ENCODE measurements around the gene NETO1. TPM values are rescaled to one million over a fixed set of nuclear protein-coding genes. Genes with fewer than 3 reads are reported as not detected.

NETO1 gene
- total RNA-seq, 2 experiments from 2014 or later: not detected

DNA sequence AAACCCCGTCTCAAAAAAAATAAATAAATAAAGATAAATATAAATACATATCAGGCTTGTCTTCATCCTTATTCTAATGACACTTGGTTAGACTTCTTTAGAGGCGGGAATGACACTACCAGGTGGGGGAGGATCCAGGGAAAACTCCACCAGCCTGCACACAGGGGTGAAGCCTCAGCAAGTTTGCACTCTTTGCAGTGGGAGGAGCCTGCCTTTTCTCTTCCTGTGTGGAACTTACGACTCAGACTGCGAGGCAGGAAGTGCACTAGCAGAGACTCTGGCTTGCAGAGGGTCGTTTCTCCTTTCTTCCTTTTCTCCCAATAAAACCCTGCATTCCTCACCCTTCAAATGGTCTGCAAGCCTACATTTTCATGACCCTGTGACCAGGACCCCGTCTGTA lies 170.1 kb downstream of the NETO1 start:
- ATAC-seq (no peak), DNase-seq (no peak)
- H3K4me1 Mint-ChIP-seq (ENCODE audit: low read depth): no peaks in the 10 kb centered on the region
- ChIA-PET POLR2A (no interaction called here), CTCF (no interaction called here)
- no peak overlapping the region for H3K4me3 Mint-ChIP-seq
- no peak overlapping the region for H3K27ac Mint-ChIP-seq
- no peaks in the 10 kb centered on the region for H3K9me3 Mint-ChIP-seq (ENCODE audit: insufficient read depth)
- no peaks in the 10 kb centered on the region for H3K36me3 Mint-ChIP-seq (ENCODE audit: low read depth)
- no peaks in the 10 kb centered on the region for H3K27me3 Mint-ChIP-seq (ENCODE audit: low read depth)

DNA sequence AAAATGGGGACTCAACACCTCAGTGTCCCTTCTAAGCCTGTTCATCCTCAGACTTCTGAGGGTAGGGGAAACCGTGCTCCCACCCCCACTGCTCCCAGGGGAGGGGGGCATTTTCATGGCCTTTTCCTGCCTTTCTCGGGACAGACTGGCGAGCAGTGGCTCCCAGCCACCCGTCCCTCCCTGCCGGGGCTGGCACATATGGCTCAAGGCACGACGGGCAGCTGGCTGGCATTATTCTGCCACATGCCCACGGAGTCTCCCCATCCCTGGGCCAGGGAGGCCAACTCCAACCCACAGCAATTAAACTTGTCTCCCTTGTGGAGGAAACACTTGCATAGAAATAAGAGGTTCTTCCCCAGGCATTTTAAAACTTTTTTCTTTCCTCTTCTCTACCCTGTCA lies 175.2 kb downstream of the NETO1 start:
- Mint-ChIP-seq H3K4me1 (ENCODE audit: low read depth) (no peaks in the 10 kb centered on the region), H3K4me3 (no peak overlapping the region), H3K9me3 (ENCODE audit: insufficient read depth) (no peaks in the 10 kb centered on the region), H3K27me3 (ENCODE audit: low read depth) (no peaks in the 10 kb centered on the region), H3K27ac (no peak overlapping the region), H3K36me3 (ENCODE audit: low read depth) (no peaks in the 10 kb centered on the region)
- CTCF ChIA-PET: no interaction called here
- ATAC-seq: no peak
- POLR2A ChIA-PET: no interaction called here
- no peak for DNase-seq

Small RNA genes within 50 kb of the gene (microRNA-seq; reads per million reads assigned to microRNA genes)
- gene MIR548AV: not detected

Measured in activated CD8-positive, alpha-beta T cell treated with anti-CD3 and anti-CD28 coated beads, Interleukin-2, amount 10 ng/mL, durations not matched to agents 7 days and 5 days (primary cell).